Stimulated activated CD4-positive, alpha-beta T cell treated with anti-CD3 and anti-CD28 coated beads, Interleukin-4, amount 100 ng/mL, for 4 hours (primary cell): ENCODE results near the gene CLEC4A.
"Not testable (repeated sequence)": the region's sequence is repeated elsewhere in the genome, so short reads cannot be mapped to it uniquely, and the experiment has no call there.

ENCODE experiments used
- DNase-seq, 2 experiments: peaks; one replicate each; pipeline ENCODE4 v3.0.0-alpha.2; 2020

The CLEC4A gene

DNA sequence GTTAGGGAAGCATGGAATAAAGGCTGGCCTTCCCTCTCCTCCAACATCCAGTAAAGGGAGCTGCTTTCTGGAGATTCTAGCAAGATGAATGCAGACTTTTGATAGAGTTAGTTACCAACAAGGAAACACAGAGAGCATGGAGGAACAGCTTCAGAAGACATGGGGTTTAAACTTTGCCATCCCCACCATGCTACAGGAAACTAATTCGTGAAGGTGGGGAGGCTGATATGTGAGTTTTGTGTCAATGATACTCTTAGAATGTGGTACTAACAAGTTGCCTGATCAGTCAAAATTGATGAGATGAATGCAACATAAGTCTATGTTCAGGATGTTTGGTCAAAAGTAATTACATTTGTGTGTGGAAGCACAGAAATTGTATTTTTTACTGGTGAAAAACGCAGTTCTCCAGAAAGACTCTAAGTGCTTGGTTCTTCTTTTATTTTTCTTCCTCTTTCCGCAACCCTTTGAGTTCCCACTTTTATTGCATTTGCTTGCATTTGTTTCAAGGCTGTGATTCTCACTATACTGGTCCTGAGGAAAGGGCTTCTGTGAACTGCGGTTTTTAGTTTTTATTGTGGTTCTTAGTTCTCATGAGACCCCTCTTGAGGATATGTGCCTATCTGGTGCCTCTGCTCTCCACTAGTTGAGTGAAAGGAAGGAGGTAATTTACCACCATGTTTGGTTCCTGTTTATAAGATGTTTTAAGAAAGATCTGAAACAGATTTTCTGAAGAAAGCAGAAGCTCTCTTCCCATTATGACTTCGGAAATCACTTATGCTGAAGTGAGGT is at the start of gene CLEC4A:
CLEC4A (plus strand) TSS at position 494 of the 789 bp plus-strand sequence; CDS start at position 756, 262 bp downstream.
- DNase-seq, result no peak

- DNase-seq, result no peak
These were observed 47.5 kb upstream of the CLEC4A start for GRCh38 chr12:8075935-8076334.

- DNase-seq, result no peak
These were observed 47.1 kb upstream of the CLEC4A start for GRCh38 chr12:8076366-8076765.

GRCh38 chr12:8077207-8077606 is 46.2 kb upstream of the CLEC4A start:
- DNase-seq, result no peak

DNA sequence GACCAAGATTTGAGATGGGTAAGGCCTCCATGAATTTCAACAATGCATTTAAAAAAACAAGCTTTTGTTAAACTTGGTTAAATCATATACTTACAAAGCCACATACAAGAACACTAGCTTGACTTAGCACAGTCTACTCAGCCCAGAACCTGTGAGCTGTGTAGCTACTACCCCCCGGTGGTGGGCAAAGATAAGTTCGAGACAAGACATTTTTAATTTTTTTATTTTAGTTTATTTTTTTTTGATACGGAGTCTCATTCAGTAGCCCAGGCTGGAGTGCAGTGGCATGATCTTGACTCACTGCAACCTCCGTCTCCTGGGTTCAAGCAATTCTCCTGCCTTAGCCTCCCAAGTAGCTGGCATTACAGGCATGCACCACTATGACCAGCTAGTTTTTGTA is 45.0 kb upstream of the CLEC4A start:
- peak; percentile 37 to 62 for DNase-seq

DNA sequence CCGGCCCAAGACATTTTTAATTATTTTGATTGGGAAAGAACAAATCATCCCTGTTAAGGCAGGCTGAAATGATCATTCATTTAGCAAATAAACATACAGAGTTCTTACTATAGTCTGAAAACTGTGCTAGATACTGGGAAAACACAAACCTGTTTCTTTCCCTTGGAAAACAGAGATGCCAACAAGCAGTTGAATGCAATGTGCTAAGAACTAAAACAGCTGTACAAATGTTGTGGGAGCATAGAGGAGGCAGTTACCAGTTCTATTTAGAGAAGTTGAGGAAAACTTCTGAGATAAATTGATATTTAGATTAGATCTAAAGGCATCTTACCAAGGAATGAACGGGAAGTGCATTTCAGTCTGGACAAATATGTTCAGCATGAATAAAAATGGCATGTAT is 44.5 kb upstream of the CLEC4A start:
- no peak for DNase-seq

GRCh38 chr12:8080120-8080519 is 43.3 kb upstream of the CLEC4A start:
- DNase-seq, result no peak

DNA sequence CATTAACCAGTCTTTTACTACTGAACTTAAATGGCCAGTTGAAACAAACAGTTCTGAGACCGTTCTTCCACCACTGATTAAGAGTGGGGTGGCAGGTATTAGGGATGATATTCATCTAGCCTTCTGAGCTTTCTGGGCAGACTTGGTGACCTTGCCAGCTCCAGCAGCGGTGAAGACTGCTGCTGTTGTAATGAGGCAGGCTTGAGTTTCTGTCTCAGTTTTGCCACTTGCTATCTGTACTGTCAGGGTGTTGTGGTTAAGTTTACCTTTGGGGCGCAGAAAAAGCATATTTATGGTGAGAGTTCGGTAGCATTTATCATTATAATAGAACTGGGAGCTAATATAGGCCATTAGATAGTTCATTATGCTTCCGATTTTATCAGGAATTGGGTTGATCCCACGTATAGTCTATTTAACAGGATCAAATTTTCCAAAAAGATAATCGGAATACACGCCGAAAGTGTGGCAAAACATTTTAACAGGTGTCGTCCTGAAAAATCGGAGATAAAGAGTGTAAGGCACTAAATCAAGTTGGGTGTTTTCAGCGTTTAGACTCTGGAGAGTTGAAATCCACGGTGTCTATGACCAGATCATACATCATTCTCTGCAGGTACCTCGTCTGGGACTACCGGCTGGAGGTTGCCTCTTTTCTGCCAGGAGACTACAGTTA is 42.0 kb upstream of the CLEC4A start:
- peak in 1 of 2 experiments; percentile 17 for DNase-seq

DNA sequence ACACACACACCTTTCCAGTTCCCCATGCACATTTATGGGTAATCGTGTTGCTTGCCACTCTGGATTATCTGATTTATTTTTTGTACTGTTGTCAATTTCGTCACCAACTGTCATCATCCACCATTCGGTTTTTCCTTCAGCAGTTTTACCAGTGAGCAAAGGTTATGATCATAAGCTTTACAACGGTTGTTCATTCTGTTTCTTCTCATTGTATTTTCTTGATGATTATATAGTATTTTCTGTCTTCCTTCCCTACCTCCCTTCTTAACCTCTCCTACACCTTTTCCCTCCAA is 40.7 kb upstream of the CLEC4A start:
- DNase-seq, result no peak

- DNase-seq, result peak; percentile 21 to 36
These were observed 39.1 kb upstream of the CLEC4A start for GRCh38 chr12:8084351-8084750.

GRCh38 chr12:8087666-8088065 is 35.8 kb upstream of the CLEC4A start:
- DNase-seq, result no peak

DNA sequence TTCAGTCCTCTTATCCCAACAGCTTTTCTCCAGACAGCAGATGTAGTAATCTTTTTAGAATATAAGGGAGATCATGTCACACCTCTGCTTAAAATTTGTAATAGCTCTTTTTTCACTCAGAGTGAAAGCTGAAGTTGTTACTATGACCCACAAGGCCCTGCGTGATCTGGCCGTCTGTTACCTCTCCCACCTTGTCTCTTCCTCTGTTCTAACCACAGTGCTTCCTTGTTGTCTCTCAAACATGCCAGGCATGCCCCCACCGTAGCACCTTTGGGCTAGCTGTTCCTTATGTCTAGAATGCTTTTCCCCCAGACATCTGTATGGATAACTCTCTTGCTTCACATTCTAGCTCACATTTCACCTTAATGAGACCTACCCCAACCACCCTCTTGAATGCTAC is 34.8 kb upstream of the CLEC4A start:
- peak; percentile 14 to 31 for DNase-seq

- DNase-seq, result not testable (repeated sequence)
These were observed 34.1 kb upstream of the CLEC4A start for GRCh38 chr12:8089277-8089676.

- DNase-seq, result no peak
These were observed 33.7 kb upstream of the CLEC4A start for GRCh38 chr12:8089716-8090115.

- DNase-seq, result no peak
These were observed 30.1 kb upstream of the CLEC4A start for GRCh38 chr12:8093291-8093690.

GRCh38 chr12:8096281-8096915 is 27.0 kb upstream of the CLEC4A start:
- no peak for DNase-seq

DNA sequence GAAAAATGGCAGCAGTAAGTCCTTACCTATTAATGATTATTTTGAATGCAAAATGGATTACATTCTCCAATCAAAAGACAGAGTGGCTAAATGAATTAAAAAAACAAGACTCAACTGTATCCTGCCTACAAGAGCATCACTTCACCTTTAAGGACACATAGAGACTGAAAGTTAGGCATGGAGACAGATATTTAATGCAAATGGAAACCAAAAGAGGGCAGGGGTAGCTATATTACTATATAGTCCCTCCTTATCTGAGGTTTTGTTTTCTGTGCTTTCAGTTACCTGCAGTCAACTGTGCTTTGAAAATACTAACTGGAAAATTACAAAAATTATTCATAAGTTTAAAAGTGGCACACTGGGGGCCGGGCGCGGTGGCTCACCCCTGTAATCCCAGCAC is 24.2 kb upstream of the CLEC4A start:
- DNase-seq, result no peak

DNA sequence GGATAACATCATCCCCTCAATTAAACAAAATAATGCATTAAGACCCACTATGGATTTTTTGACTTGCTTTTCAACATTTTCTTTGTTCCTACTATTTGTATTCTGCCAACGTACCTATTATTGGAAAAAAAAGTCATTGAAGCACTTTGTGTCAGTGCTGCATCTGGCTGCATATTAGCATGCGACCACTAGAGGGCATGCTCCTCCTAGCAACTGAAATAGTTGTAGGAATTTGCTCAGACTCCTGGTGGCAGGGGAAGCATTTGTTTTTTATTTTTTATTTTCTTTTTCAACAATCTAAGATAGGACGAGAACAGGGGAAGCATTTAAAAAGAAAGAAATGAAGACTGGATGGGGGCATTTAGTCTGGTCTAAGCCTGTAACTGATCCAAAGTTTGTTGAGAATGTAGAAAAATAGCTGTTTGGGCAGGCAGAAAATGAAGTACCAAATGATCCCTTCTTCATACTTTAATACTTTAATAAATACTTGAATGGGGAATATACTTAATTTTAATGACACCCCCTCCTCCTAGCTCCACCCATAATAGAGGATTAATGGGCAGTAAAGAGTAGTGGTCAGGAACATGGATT is 14.5 kb upstream of the CLEC4A start:
- peak; percentile 68 to 71 for DNase-seq

DNA sequence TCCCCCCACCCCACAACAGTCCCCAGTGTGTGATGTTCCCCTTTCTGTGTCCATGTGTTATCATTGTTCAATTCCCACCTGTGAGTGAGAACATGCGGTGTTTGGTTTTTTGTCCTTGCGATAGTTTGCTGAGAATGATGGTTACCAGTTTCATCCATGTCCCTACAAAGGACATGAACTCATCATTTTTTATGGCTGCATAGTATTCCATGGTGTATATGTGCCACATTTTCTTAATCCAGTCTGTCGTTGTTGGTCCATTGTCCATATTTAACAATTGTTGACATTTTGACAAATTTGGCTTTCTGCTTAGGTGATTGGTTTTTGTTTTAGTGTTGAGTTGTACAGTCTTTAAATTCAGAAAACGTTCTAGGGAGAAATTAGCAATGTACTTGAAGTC is 10.3 kb upstream of the CLEC4A start:
- DNase-seq, result not testable (repeated sequence)

DNA sequence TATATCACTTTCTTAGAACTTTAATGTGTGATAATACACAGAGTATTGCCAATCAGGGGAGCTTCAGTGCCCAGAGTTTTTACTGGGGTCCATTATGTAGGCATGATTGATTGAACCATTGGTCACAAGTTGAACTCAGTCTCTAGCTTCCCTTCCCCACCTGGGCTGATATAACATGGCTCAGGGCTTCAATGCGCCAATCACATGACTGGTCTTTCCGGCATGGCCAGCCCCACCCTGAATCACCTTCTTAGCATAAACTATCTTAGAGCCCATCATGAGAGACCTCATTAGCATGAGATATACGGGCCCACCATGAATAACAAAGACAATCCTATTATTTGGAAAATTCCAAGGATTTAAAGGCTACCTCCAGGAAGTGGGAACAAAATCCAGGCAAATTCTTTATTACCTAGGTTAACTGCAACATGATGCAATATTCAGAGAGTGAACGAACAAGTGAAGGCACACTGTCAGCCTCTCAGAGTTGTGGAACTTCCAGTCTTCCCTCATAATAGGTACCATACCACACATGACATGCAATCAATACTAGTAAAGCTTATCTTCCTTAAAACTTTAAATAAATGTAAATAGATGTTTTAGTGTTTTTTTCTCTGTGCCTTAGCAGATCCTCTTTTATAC is 3.2 kb upstream of the CLEC4A start:
- no peak for DNase-seq

- no peak for DNase-seq
These were observed 3.7 kb downstream of the CLEC4A start for GRCh38 chr12:8127138-8127537.

DNA sequence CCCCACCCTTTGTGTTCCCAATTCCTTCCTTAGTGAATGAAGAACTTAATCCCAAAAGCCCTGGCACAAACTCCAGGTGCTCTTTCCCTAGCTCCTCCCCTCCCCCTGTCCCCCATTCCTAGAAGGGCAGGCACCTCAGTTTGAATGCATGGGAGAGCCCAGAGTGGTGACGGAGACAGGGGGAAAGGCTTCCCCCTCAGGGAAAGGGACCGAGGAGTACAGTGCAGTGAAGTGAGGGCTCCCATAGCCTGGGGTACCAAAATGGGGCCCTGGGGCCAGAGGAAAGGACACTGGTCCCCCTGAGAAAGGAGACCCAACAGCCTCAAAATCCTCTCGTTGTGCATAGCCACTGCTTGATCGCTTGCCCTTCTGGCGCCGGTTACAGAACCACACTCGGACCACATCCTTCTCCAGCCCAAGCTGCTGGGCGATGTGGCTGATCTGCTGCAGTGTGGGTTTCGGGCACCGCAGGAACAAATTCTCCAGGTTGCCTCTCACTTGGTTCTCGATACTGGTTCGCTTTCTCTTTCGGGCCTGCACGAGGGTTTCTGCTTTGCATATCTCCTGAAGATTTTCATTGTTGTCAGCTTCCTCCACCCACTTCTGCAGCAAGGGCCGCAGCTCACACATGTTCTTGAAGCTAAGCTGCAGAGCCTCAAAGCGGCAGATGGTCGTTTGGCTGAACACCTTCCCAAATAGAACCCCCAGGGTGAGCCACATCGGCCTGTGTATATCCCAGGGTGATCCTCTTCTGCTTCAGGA is 10.4 kb downstream of the CLEC4A start:
- not testable (repeated sequence) for DNase-seq
